ENCODE data around the gene ITGAE.

GRCh38 chr17:3678095-3678820 is 122.7 kb downstream of the ITGAE start:
- no peak for TF ChIP-seq CTCF (conservative IDR thresholded peaks at IDR 0.05; ENCODE audit: low read length)
- no peak for TF ChIP-seq EZH2phosphoT487 (IDR thresholded peaks at IDR 0.05; ENCODE audit: borderline replicate concordance)

Data from Loucy (cell line).